Urinary bladder (tissue), 4 donors: ENCODE results near the gene DENND1A. TPM values are rescaled to one million over a fixed set of nuclear protein-coding genes. Genes with fewer than 3 reads are reported as not detected.
A peak's percentile ranks its signal among the peaks of the same experiment; 100 is the strongest.
"Not testable (repeated sequence)": the region's sequence is repeated elsewhere in the genome, so short reads cannot be mapped to it uniquely, and the experiment has no call there.

ENCODE experiments used
- DNase-seq: peaks from one replicate; pipeline ENCODE4 v3.0.0-alpha.2; 2015; ENCODE audit errors: extremely low spot score
- H3K27ac ChIP-seq: one replicate; pipeline ENCODE4 v1.5.1; 2013; ENCODE audit warnings: low read depth, mild to moderate bottlenecking, moderate library complexity
- H3K36me3 ChIP-seq: one replicate; pipeline ENCODE4 v1.6.1; 2013; ENCODE audit warnings: mild to moderate bottlenecking, moderate library complexity; ENCODE audit not compliant: insufficient read depth
- H3K4me1 ChIP-seq: one replicate; pipeline ENCODE4 v1.6.1; 2013; ENCODE audit warnings: mild to moderate bottlenecking, moderate library complexity; ENCODE audit not compliant: insufficient read depth
- H3K4me3 ChIP-seq: one replicate; pipeline ENCODE4 v1.5.1; 2013; ENCODE audit warnings: low read depth, low read length
- WGBS: extraction: QIAGEN DNeasy Blood & Tissue Kit; methylation state at CpG from one replicate; pipeline ENCODE4 v1.1.7; 2013; 5-methylcytosine and 5-hydroxymethylcytosine counted together
- polyA plus RNA-seq: library from polyadenylated mRNA; stranded (reverse); fragments of 200-250 nt; gene quantifications from one replicate; pipeline ENCODE4 v1.2.3, GENCODE V29; 2013
- total RNA-seq: library from RNA; depleted of rRNA; stranded (reverse); fragments of >200 nt; gene quantifications from one replicate; pipeline ENCODE4 v1.2.3, GENCODE V29; 2014
- donor health status: healthy with polysubstance abuse.
- donor health status: healthy.

DENND1A gene
- total and polyA plus RNA-seq, 2 donors = 14.8 to 20.2 TPM

- Histone ChIP-seq H3K36me3 (no peaks in the 10 kb centered on the region), H3K4me3 (no peak overlapping the region), H3K27ac (no peak overlapping the region), H3K4me1 (no peaks in the 10 kb centered on the region)
- DNase-seq = no peak
- 73% methylated on average over 4 of the region's 4 CpGs for WGBS
Measured at GRCh38 chr9:123640792-123641222, 289.1 kb downstream of the DENND1A start.

GRCh38 chr9:123639743-123640142 lies 290.2 kb downstream of the DENND1A start:
- Histone ChIP-seq H3K36me3 (no peaks in the 10 kb centered on the region), H3K4me1 (no peaks in the 10 kb centered on the region)
- WGBS = 97% methylated on average over 1 of the region's 1 CpG

DNA sequence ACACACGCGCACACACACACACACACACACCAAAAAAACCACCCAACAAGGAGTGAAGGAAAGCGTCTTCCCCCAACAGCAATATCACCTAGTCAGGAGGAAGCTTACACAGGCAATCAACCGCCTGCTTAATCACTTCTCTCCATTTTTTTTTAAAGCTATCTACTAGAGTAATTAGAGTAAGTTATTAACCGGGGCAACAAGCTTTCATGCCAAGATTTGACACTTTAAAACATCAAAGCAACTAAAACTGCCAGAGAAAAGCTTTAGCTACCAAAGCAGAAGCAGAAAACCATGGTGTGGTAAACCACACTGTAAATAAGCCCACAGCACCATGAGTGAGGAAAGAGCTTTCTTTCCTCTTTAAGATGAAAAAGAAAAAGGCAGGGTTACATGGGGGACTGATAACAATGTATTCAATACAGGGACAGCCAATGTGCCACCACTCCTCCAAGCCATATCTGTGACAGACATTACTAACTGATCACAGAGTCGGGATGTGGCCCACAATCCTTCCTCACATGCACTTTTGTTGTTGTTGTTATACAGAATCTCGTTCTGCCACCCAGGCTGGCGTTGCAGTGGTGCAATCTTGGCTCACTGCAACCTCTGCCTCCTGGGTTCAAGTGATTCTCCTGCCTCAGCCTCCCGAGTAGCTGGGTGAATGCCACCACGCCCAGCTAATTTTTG lies 291.8 kb downstream of the DENND1A start:
- no peak for DNase-seq
- no peaks in the 10 kb centered on the region for H3K36me3 ChIP-seq
- 65% methylated on average over 10 of the region's 10 CpGs for WGBS
- H3K4me1 ChIP-seq = no peaks in the 10 kb centered on the region
- H3K27ac ChIP-seq = no peak overlapping the region
- peak overlapping the region; percentile 10 for H3K4me3 ChIP-seq

More at GRCh38 chr9:123639743-123640142, 290.2 kb downstream of the DENND1A start:
- H3K4me3 ChIP-seq = no peak overlapping the region
- no peak overlapping the region for H3K27ac ChIP-seq
- DNase-seq = no peak

GRCh38 chr9:123637606-123637944 lies 292.4 kb downstream of the DENND1A start:
- WGBS = 27% methylated on average over 3 of the region's 3 CpGs
- no peak for DNase-seq
- Histone ChIP-seq H3K27ac (no peak overlapping the region), H3K36me3 (no peaks in the 10 kb centered on the region), H3K4me3 (peak overlapping the region; percentile 10), H3K4me1 (no peaks in the 10 kb centered on the region)

GRCh38 chr9:123636805-123637204 lies 293.1 kb downstream of the DENND1A start:
- H3K4me3 ChIP-seq, H3K4me1 ChIP-seq, DNase-seq, H3K27ac ChIP-seq, H3K36me3 ChIP-seq: not testable (repeated sequence)
- 96% methylated on average over 10 of the region's 10 CpGs for WGBS

DNA sequence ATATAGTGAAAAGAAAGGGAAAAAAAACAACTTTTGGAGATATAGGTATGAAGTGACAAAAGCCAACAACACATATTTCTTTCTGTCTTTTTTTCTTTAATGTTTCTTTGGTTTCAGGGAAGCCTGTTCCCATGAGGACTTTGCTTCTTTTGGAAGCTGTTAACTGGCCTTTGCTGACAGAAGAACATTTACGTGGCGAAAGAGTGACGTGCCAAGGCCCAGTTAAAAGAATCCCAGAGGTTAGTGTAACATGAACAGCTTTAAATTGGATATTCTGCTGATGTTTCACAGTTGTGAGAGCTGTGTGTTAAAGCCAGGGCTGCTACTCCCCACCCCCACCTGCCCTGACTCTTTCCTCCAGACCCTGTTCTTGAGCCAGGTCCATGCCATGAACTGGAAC lies 298.1 kb downstream of the DENND1A start:
- 84% methylated on average over 3 of the region's 3 CpGs for WGBS
- H3K27ac ChIP-seq = no peak overlapping the region
- no peak overlapping the region for H3K4me3 ChIP-seq
- H3K36me3 ChIP-seq = peaks cover 1% of the 10 kb centered on the region
- H3K4me1 ChIP-seq = no peaks in the 10 kb centered on the region
- no peak for DNase-seq

DNA sequence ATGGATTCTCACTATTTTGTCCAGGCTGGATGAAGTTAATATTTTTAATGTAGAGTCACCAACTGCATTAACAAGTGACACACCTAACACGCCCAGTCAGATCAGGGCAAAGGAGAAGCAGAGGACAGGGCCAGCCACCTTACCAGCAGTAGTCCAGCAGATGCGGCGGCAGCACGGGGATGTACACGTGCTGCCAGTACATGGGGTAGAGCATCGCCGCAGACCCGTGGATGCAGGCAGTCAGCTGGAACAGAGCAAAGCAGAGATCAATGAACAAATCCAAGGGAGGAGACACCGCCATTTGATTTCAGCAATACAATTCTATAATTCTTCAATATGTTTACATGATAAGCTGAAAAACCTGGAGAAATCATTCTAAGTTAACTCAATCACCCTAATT lies 299.7 kb downstream of the DENND1A start:
- no peak overlapping the region for H3K27ac ChIP-seq
- no peaks in the 10 kb centered on the region for H3K4me1 ChIP-seq
- H3K4me3 ChIP-seq = no peak overlapping the region
- 97% methylated on average over 9 of the region's 9 CpGs for WGBS
- peaks cover 1% of the 10 kb centered on the region for H3K36me3 ChIP-seq
- no peak for DNase-seq

DNA sequence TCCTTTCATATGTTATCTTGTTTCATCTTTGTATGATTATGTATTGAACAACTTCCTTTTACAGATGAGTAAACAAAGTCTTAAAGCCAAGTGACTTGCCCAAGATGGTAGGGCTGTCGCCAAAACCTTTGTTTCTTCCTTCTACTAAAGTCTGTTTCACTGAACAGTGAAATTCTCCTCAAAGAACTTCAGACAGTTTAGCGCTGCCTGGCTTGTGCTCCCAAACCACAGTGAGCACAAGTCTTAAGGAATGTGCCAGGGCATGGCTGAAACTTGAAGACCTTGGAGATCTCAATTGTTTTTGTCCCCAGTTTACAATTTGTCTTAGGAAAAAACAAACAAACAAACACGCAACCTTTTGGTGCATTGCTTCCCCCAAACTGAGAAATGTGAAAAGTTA lies 300.4 kb downstream of the DENND1A start:
- H3K27ac ChIP-seq = no peak overlapping the region

DNA sequence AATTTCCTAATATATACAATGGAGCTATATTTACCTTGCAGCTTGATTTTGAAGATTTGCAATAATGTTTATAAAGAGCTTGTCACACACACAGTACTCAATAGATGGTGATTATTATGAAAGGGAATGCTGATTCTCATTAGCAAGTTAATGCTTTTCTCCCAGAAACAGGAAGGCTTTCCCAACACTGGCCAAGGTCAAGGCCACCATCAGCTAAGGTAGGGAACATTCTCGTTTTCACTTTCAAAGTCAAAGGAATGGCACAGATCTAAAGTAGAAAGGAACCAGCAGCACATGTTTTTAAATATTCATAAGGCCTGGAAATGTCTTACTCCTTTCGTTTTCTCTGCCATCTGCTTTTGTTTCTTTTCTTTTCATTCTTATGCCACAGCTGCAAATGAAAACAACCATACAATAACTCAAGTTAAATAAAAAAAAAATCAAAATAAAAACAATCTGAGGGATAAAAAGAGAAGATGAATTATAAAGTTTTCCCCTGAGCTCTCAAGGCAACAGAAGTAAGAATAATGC lies 307.1 kb downstream of the DENND1A start:
- Histone ChIP-seq H3K4me1 (no peaks in the 10 kb centered on the region), H3K27ac (no peak overlapping the region), H3K36me3 (no peaks in the 10 kb centered on the region), H3K4me3 (no peak overlapping the region)
- DNase-seq = no peak
- 77% methylated on average over 2 of the region's 2 CpGs for whole genome bisulfite sequencing

More for the DNA sequence above, 300.4 kb downstream of the DENND1A start:
- no peak for DNase-seq
- H3K4me3 ChIP-seq = no peak overlapping the region
- 92% methylated on average over 3 of the region's 3 CpGs for WGBS
- peaks cover 1% of the 10 kb centered on the region for H3K36me3 ChIP-seq
- no peaks in the 10 kb centered on the region for H3K4me1 ChIP-seq

GRCh38 chr9:123620239-123620638 lies 309.7 kb downstream of the DENND1A start:
- H3K4me1 ChIP-seq = no peaks in the 10 kb centered on the region
- no peak overlapping the region for H3K4me3 ChIP-seq
- no peak overlapping the region for H3K27ac ChIP-seq
- no peak for DNase-seq
- no peaks in the 10 kb centered on the region for H3K36me3 ChIP-seq

DNA sequence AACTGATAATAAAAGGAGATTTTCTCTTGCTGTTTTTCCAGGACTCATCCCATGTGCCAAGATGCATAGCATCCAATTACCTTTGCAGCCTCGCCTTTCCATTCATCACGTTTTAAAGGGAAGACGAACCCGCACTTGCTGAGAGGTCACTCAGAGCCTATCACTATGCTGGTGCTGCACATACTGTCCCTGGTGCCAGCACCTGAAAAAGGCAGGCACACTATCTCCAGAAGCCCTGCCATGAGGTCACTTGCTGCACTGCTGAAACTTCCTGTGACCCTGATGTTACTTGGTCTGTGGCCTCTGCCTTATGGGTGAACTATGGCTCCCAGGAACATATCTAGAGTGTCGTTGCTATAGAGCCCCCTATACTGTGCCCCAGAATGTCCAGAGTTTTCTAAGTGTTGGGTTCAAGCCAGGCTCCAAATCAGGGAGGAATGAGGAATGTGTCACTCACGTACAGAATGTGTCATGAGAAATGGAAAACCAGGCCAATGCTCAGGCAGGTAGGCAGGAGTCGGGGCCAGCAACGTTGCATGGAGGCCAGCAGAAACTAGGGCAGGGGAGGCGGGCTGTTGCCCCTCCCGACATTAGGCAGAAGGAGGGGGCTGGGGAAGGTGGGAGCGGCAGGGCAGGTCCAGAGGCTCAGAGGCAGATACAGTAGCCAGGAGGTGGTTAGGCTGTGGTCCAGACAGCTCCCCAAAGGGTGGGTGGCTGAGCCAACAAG lies 311.8 kb downstream of the DENND1A start:
- WGBS = 84% methylated on average over 11 of the region's 11 CpGs
- H3K27ac ChIP-seq = no peak overlapping the region
- H3K4me3 ChIP-seq = no peak overlapping the region
- no peak for DNase-seq
- H3K4me1 ChIP-seq = no peaks in the 10 kb centered on the region
- no peaks in the 10 kb centered on the region for H3K36me3 ChIP-seq

DNA sequence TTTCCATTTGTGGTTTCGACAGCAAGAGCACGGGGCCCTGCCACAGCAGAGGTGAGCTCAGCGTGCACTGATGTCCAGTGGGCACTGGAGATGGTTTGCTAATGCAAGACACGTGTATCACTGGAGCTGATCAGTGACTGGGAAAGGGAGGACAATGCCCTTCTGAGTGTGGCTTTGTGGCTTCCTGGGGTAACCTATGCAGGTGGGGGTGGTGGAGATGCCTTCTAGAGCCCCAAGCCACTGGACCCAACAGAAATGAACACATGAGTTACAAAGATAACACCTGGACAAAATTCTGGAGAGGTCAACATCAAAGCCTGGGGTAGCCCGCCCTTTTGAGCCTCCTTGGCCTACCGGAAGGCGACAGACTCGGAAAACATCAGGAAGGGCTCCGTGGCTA lies 312.6 kb downstream of the DENND1A start:
- no peaks in the 10 kb centered on the region for H3K4me1 ChIP-seq
- DNase-seq = no peak
- WGBS = 96% methylated on average over 9 of the region's 9 CpGs
- no peaks in the 10 kb centered on the region for H3K36me3 ChIP-seq
- no peak overlapping the region for H3K27ac ChIP-seq
- no peak overlapping the region for H3K4me3 ChIP-seq

DNA sequence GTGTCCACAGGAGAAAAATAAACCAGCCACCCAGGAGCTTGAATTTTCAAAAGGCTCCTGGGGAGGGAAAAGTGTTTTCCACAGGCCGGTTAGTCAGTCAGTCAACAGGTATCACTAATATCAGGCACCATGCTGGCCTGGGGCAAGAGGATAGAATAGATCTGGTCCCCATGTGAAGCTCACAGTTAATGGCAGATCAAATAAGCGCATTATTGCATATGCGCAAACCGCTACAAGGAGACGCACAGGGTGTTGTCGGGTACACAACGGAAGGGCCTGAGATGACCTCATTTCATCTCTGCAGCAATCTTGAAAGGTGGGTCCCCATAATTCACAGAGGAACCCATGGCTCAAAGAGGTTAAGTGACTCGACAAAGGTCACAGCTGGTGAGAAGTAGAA lies 313.2 kb downstream of the DENND1A start:
- Histone ChIP-seq H3K27ac (no peak overlapping the region), H3K4me1 (no peaks in the 10 kb centered on the region), H3K4me3 (no peak overlapping the region), H3K36me3 (no peaks in the 10 kb centered on the region)
- DNase-seq = no peak
- WGBS = 96% methylated on average over 8 of the region's 8 CpGs

- Histone ChIP-seq H3K36me3 (no peaks in the 10 kb centered on the region), H3K27ac (no peak overlapping the region), H3K4me1 (no peaks in the 10 kb centered on the region), H3K4me3 (no peak overlapping the region)
- WGBS = 99% methylated on average over 1 of the region's 1 CpG
- DNase-seq = no peak
Measured at GRCh38 chr9:123615381-123615780, 314.5 kb downstream of the DENND1A start.
